GM18519 (cell line): ENCODE results near the gene ADAM15.

Source experiments
- ATAC-seq: cut with Tn5 transposase; IDR thresholded peaks from one replicate; pipeline ENCODE4 v1.9.1; 2021; ENCODE audit warnings: mild to moderate bottlenecking, moderate library complexity; ENCODE audit not compliant: unreplicated experiment, low FRiP score

ADAM15 gene

GRCh38 chr1:155011437-155012025 is 39.6 kb upstream of the ADAM15 start:
- no peak for ATAC-seq

- ATAC-seq: no peak
Measured at GRCh38 chr1:155012026-155012546, 39.0 kb upstream of the ADAM15 start.

- no peak for ATAC-seq
Measured at GRCh38 chr1:155012776-155013602, 38.1 kb upstream of the ADAM15 start.

- ATAC-seq: no peak
Measured at GRCh38 chr1:155013632-155014031, 37.5 kb upstream of the ADAM15 start.

- no peak for ATAC-seq
Measured at GRCh38 chr1:155014709-155015508, 36.2 kb upstream of the ADAM15 start.

GRCh38 chr1:155015527-155016230 is 35.4 kb upstream of the ADAM15 start:
- ATAC-seq: no peak

- no peak for ATAC-seq
Measured at GRCh38 chr1:155016231-155016831, 34.8 kb upstream of the ADAM15 start.

GRCh38 chr1:155017041-155017945 is 33.8 kb upstream of the ADAM15 start:
- ATAC-seq: peak; percentile 47

GRCh38 chr1:155017946-155018316 is 33.2 kb upstream of the ADAM15 start:
- no peak for ATAC-seq

- no peak for ATAC-seq
Measured at GRCh38 chr1:155018617-155019348, 32.3 kb upstream of the ADAM15 start.

GRCh38 chr1:155019377-155020245 is 31.5 kb upstream of the ADAM15 start:
- no peak for ATAC-seq

- no peak for ATAC-seq
Measured at GRCh38 chr1:155022136-155022926, 28.8 kb upstream of the ADAM15 start.

- no peak for ATAC-seq
Measured at GRCh38 chr1:155022927-155023236, 28.2 kb upstream of the ADAM15 start.

GRCh38 chr1:155023627-155024026 is 27.5 kb upstream of the ADAM15 start:
- no peak for ATAC-seq

- no peak for ATAC-seq
Measured at GRCh38 chr1:155024315-155024714, 26.8 kb upstream of the ADAM15 start.

- no peak for ATAC-seq
Measured at GRCh38 chr1:155026154-155026553, 25.0 kb upstream of the ADAM15 start.

GRCh38 chr1:155026588-155026987 is 24.5 kb upstream of the ADAM15 start:
- ATAC-seq: no peak
